GM13976 (cell line): Measurements from ENCODE around the gene PGM1.

ENCODE experiments used
- DNase-seq: peaks from one replicate; pipeline ENCODE4 v3.0.0; 2012; ENCODE audit warnings: low spot score
- in situ Hi-C: fragments of 300-500 bp; cut with MboI; formaldehyde crosslinking; loops from one replicate; pipeline ENCODE4 v1.12.0; 2022; ENCODE audit warnings: low sequenced_read_pairs, mixed read lengths, inconsistent platforms; ENCODE audit not compliant: unreplicated experiment
- TF ChIP-seq, protein P1 (sequence below): IDR thresholded peaks from 2 replicates; pipeline ENCODE4 v1.5.1; 2012; ENCODE audit warnings: borderline replicate concordance, mild to moderate bottlenecking; ENCODE audit not compliant: insufficient read depth; ENCODE audit errors: extremely low read depth, missing control alignments, control extremely low read depth

PGM1 gene

DNA sequence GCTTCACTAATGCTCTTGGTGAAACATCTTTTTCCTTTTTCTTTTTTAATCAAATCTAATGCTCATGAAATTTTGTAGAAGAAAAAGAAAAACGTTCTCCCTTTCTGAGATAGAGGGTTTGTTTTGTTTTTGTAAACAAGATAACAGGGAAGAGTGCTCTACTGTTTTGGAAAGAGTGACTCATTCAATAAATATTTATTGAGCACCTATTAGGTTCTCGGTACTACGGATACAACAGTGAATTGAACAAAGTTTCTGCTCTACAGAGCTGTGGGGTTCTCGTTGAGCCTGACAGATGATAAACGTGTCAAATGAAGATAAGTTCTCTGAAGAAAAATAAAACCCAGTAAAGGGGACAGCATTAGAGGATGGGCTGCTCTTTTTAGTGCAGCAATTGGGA lies 7.0 kb downstream of the PGM1 start:
- TF ChIP-seq, protein P1, sequence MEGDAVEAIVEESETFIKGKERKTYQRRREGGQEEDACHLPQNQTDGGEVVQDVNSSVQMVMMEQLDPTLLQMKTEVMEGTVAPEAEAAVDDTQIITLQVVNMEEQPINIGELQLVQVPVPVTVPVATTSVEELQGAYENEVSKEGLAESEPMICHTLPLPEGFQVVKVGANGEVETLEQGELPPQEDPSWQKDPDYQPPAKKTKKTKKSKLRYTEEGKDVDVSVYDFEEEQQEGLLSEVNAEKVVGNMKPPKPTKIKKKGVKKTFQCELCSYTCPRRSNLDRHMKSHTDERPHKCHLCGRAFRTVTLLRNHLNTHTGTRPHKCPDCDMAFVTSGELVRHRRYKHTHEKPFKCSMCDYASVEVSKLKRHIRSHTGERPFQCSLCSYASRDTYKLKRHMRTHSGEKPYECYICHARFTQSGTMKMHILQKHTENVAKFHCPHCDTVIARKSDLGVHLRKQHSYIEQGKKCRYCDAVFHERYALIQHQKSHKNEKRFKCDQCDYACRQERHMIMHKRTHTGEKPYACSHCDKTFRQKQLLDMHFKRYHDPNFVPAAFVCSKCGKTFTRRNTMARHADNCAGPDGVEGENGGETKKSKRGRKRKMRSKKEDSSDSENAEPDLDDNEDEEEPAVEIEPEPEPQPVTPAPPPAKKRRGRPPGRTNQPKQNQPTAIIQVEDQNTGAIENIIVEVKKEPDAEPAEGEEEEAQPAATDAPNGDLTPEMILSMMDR: no peak
- in situ Hi-C loops: loop anchor here (25.0 kb wide), 2 partner anchors 537 to 637 kb away; no protein-coding TSS in a partner anchor
- no peak for DNase-seq

DNA sequence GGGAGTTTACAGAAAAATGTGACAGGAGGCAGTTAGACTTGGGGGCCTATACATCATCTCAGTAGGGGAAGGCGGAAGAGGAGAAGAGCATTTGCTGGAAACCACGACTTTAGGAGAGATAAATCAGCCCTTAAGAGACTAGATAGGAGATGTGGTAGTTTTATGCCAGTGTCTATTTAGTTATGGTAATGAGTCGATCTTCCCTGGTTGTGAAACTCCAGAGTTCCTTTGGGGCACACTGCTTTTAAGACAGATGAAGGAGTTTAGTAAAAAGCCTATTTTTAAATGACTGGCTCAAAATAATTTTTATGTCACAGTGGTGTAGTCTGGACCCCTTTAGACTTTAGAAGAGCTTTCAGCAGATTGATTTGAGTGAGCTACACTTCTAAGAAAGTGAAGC lies 7.8 kb downstream of the PGM1 start:
- TF ChIP-seq, protein P1: no peak
- DNase-seq: no peak
- in situ Hi-C loops: loop anchor here (25.0 kb wide), 2 partner anchors 536 to 636 kb away; no protein-coding TSS in a partner anchor

DNA sequence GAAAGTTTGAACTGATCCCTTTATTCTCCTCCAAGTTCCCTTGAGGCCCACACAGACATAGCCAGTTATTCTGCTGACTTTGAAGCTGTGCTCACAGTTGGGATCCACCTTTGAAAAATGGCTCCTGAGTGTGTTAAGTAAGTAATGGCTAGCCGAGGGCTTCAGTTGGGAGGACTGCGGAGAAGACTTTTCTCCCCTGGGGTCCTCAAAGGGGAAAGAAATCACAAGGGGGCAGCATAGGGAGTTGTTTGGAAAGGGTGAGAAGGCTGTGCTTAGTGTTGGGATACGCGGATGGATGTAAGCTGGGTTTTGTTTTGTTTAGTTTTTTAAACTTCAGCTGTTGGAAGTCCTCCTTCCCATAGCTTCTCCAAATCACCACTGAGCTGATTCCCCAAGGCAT lies 8.3 kb downstream of the PGM1 start:
- in situ Hi-C loops: loop anchor here (25.0 kb wide), 2 partner anchors 536 to 636 kb away; no protein-coding TSS in a partner anchor
- TF ChIP-seq, protein P1: no peak
- no peak for DNase-seq

DNA sequence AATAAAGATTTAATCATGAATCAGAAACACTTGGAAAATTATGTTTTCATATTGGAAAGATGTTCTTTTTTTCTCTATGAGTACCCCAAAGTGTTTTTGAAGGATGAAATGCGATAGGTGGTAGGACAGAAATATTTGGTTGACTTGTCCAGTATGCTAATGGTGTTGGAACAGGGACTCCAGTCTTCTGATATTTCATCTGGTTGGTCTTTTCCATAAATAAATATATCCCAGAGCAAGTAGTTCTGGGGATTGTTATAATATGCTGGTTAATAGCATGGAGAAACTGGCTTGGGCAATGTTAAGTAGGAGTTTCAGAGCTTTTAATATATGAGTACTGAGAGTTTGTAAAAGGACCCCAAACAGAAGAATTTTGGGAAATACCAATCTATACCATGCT lies 8.7 kb downstream of the PGM1 start:
- TF ChIP-seq, protein P1: no peak
- DNase-seq: no peak
- in situ Hi-C loops: loop anchor here (25.0 kb wide), 2 partner anchors 535 to 635 kb away; no protein-coding TSS in a partner anchor

DNA sequence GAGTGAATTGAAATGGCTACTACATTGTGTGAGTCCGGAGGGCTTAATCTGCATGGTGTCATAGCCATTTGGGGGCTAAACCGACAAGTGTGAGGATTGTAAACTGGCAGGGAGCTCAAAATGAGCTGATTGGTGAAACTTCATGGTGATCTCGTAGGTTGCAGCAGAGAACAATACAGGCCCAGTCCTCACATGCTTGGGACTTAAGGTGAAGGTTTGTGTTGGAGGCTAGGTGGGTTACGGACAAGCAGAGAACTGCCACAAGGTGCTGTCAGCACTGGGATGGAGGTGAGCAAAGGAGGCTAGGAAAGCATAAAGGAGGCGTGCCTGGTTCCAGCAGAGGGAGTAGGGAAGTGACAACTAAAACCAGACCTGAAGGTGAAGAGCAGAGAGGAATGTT lies 9.4 kb downstream of the PGM1 start:
- no peak for DNase-seq
- in situ Hi-C loops: loop anchor here (25.0 kb wide), 2 partner anchors 535 to 635 kb away; no protein-coding TSS in a partner anchor
- TF ChIP-seq, protein P1: no peak

DNA sequence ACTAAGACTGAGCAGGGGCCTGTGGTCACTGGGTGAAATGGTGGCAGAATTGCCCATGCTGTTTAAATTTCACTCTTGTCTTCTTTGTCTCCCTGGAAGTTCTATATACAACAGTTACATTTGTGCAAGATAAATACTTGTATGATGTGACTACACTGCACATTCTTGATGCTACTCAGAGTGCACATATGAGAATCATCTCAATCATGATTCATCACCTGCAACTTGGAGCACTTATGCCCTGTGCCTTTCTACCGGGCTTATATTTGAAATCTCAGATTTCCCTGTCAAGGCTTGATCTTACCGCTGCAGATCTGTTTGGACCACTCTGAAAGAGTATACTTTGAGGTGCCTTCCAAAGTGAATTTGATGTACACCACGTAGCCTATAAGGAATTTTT lies 10.6 kb downstream of the PGM1 start:
- no peak for DNase-seq
- TF ChIP-seq, protein P1: no peak
- in situ Hi-C loops: loop anchor here (25.0 kb wide), 2 partner anchors 533 to 633 kb away; no protein-coding TSS in a partner anchor
